IMR-90 (cell line): ENCODE results near the gene CD84. TPM values are rescaled to one million over a fixed set of nuclear protein-coding genes. Genes with fewer than 3 reads are reported as not detected.

Experiments used
- ATAC-seq: fragments of 200-7000 bp; cut with Tn5 transposase; 2 replicates; pipeline ENCODE4 v1.9.1; 2020; ENCODE audit warnings: low read depth, mild to moderate bottlenecking, moderate library complexity
- BruUV-seq: library from RNA; stranded (reverse); fragments of 400-500 nt; replicated peaks from 2 replicates; lab custom pipeline; 2021; lab: Mats Ljungman, UMichigan
- CTCF ChIA-PET: fragments of 300-600 bp; formaldehyde crosslinking; extraction: SDS; loops from one replicate; lab custom pipeline; 2021; ENCODE audit warnings: antibody characterized with exemption; lab: Yijun Ruan, JAX
- POLR2A ChIA-PET: fragments of 300-600 bp; sonication (Branson Sonifier 250); formaldehyde crosslinking; loops from one replicate; lab custom pipeline; 2022; ENCODE audit warnings: antibody characterized with exemption; ENCODE audit not compliant: unreplicated experiment; lab: Charles Lee
- DNase-seq: peaks from one replicate; pipeline ENCODE4 v3.0.0; 2013
- H2AFZ ChIP-seq: replicated peaks from 2 replicates; pipeline ENCODE3; 2013; ENCODE audit warnings: low read length, mild to moderate bottlenecking; ENCODE audit not compliant: poor library complexity
- H2AK5ac ChIP-seq: 2 replicates; pipeline ENCODE4 v1.6.1; 2013; ENCODE audit warnings: low read depth, low read length, inconsistent platforms
- H2AK9ac ChIP-seq: replicated peaks from 2 replicates; pipeline ENCODE3; 2013; ENCODE audit warnings: mild to moderate bottlenecking, low read depth, low read length, moderate library complexity; ENCODE audit not compliant: poor library complexity
- H2BK120ac ChIP-seq: 2 replicates; pipeline ENCODE4 v1.6.1; 2013; ENCODE audit warnings: low read depth, low read length, inconsistent platforms
- H2BK15ac ChIP-seq: 3 replicates; pipeline ENCODE4 v1.6.1; 2013; ENCODE audit warnings: low read depth, low read length, inconsistent platforms
- H2BK20ac ChIP-seq: 2 replicates; pipeline ENCODE4 v1.6.1; 2013; ENCODE audit warnings: low read depth, mild to moderate bottlenecking, inconsistent platforms, low read length, moderate library complexity
- H2BK5ac ChIP-seq: 2 replicates; pipeline ENCODE4 v1.6.1; 2013; ENCODE audit warnings: mild to moderate bottlenecking, low read depth, low read length, inconsistent platforms; ENCODE audit not compliant: poor library complexity, severe bottlenecking
- H3K14ac ChIP-seq: replicated peaks from 2 replicates; pipeline ENCODE4 v1.6.1; 2013; ENCODE audit warnings: low read depth, low read length, inconsistent platforms
- H3K18ac ChIP-seq: 2 replicates; pipeline ENCODE4 v1.6.1; 2013; ENCODE audit warnings: low read depth, low read length, control low read depth
- H3K23ac ChIP-seq: 2 replicates; pipeline ENCODE4 v1.6.1; 2013; ENCODE audit warnings: low read depth, low read length, inconsistent platforms
- H3K27ac ChIP-seq: 2 replicates; pipeline ENCODE4 v1.5.1; 2013; ENCODE audit warnings: mild to moderate bottlenecking, control low read depth, low read length; ENCODE audit not compliant: insufficient read depth
- H3K27me3 ChIP-seq: 2 replicates; pipeline ENCODE4 v1.6.1; 2013; ENCODE audit warnings: low read length; ENCODE audit not compliant: control insufficient read depth, insufficient read depth
- H3K36me3 ChIP-seq: 2 replicates; pipeline ENCODE4 v1.6.1; 2013; ENCODE audit warnings: low read length, mixed read lengths; ENCODE audit not compliant: control insufficient read depth, insufficient read depth
- H3K4ac ChIP-seq: 2 replicates; pipeline ENCODE4 v1.6.1; 2013; ENCODE audit warnings: low read depth, low read length, inconsistent platforms
- H3K4me1 ChIP-seq: 2 replicates; pipeline ENCODE4 v1.6.1; 2013; ENCODE audit warnings: low read length, mixed read lengths; ENCODE audit not compliant: control insufficient read depth, insufficient read depth
- H3K4me2 ChIP-seq: 2 replicates; pipeline ENCODE4 v1.6.1; 2013; ENCODE audit warnings: low read depth, mild to moderate bottlenecking, control low read depth, low read length, moderate library complexity
- H3K4me3 ChIP-seq: 2 replicates; pipeline ENCODE4 v1.5.1; 2013; ENCODE audit warnings: low read depth, mild to moderate bottlenecking, control low read depth, low read length, moderate library complexity; ENCODE audit not compliant: insufficient read depth
- H3K56ac ChIP-seq: 2 replicates; pipeline ENCODE4 v1.6.1; 2013; ENCODE audit warnings: low read length, inconsistent platforms; ENCODE audit not compliant: insufficient read depth; ENCODE audit errors: extremely low read depth
- H3K79me1 ChIP-seq, 2 experiments: 2 replicates each; pipeline ENCODE4 v1.6.1; 2013; ENCODE audit warnings: low read length in 2 of 2, inconsistent platforms in 1 of 2, low read depth in 1 of 2
- H3K9ac ChIP-seq: 2 replicates; pipeline ENCODE4 v1.6.1; 2013; ENCODE audit warnings: low read depth, low read length, control low read depth
- H3K9me1 ChIP-seq: 2 replicates; pipeline ENCODE4 v1.6.1; 2013; ENCODE audit warnings: low read length, inconsistent platforms; ENCODE audit not compliant: insufficient read depth
- H3K9me3 ChIP-seq: 2 replicates; pipeline ENCODE4 v1.6.1; 2013; ENCODE audit warnings: low read length; ENCODE audit not compliant: control insufficient read depth, insufficient read depth
- H4K20me1 ChIP-seq: 2 replicates; pipeline ENCODE4 v1.6.1; 2013; ENCODE audit warnings: low read length, inconsistent platforms; ENCODE audit not compliant: insufficient read depth
- H4K5ac ChIP-seq: 2 replicates; pipeline ENCODE4 v1.6.1; 2013; ENCODE audit warnings: mild to moderate bottlenecking, low read depth, low read length, control low read depth
- H4K8ac ChIP-seq, 2 experiments: 2 replicates each; pipeline ENCODE4 v1.6.1; 2013; ENCODE audit warnings: low read depth in 2 of 2, low read length in 2 of 2, control low read depth in 1 of 2, inconsistent platforms in 1 of 2
- H4K91ac ChIP-seq: 2 replicates; pipeline ENCODE4 v1.6.1; 2013; ENCODE audit warnings: low read depth, low read length, inconsistent platforms; ENCODE audit not compliant: insufficient read depth
- BHLHE40 ChIP-seq: fragments of 150-350 bp; IDR thresholded peaks from 2 replicates; pipeline ENCODE4 v1.6.1; 2016; ENCODE audit warnings: mild to moderate bottlenecking, low read depth, low read length
- NFE2L2 ChIP-seq: fragments of 150-350 bp; IDR thresholded peaks from 2 replicates; pipeline ENCODE4 v1.6.1; 2016; ENCODE audit warnings: low read depth, mild to moderate bottlenecking, low read length
- POLR2A ChIP-seq: IDR thresholded peaks from 2 replicates; pipeline ENCODE4 v1.6.1; 2012; ENCODE audit warnings: mild to moderate bottlenecking, low read depth, low read length
- RCOR1 ChIP-seq: IDR thresholded peaks from 2 replicates; pipeline ENCODE4 v1.6.1; 2012; ENCODE audit warnings: mild to moderate bottlenecking, low read length, improper control_type of control experiment; ENCODE audit not compliant: insufficient replicate concordance
- SMC3 ChIP-seq: fragments of 150-350 bp; IDR thresholded peaks from 2 replicates; pipeline ENCODE4 v1.6.1; 2016; ENCODE audit warnings: low read depth, mild to moderate bottlenecking, antibody characterized with exemption, low read length, moderate library complexity
- WGBS, 2 experiments: methylation state at CpG; one replicate each; pipeline versions ENCODE4 v1.1.5 to v1.1.7; 2013; ENCODE audit warnings: missing lambda C conversion rate in 2 of 2; ENCODE audit not compliant: insufficient read length in 1 of 2; ENCODE audit errors: extremely low coverage in 2 of 2; 5-methylcytosine and 5-hydroxymethylcytosine counted together
- dilution Hi-C: fragments of 300-500 bp; cut with HindIII; formaldehyde crosslinking; loops from one replicate; pipeline ENCODE4 v1.14.3; 2018; ENCODE audit warnings: low sequenced_read_pairs; ENCODE audit not compliant: unreplicated experiment
- in situ Hi-C: fragments of 300-500 bp; cut with MboI; formaldehyde crosslinking; loops from 3 replicates; pipeline ENCODE4 v1.14.3; 2019; ENCODE audit warnings: low sequenced_read_pairs, inconsistent platforms, mixed read lengths
- intact Hi-C: fragments of 100-400 bp; cut with micrococcal nuclease; formaldehyde crosslinking; loops from 2 replicates; pipeline ENCODE4 v1.10.0; 2022
- polyA plus RNA-seq, 3 experiments: library from polyadenylated mRNA; depleted of rRNA; stranded (reverse); fragments of >200 nt; gene quantifications; 2 replicates each; pipeline ENCODE4 v1.2.3, GENCODE V29; 2012; ENCODE audit warnings: low replicate concordance in 1 of 3
- total RNA-seq: library from RNA; depleted of rRNA; stranded (reverse); fragments of >200 nt; gene quantifications from 2 replicates; pipeline ENCODE4 v1.2.3, GENCODE V29; 2012

Gene CD84
- total and polyA plus RNA-seq, 2 of the 4 experiments (the other 2 are of a cell fraction): not detected

DNA sequence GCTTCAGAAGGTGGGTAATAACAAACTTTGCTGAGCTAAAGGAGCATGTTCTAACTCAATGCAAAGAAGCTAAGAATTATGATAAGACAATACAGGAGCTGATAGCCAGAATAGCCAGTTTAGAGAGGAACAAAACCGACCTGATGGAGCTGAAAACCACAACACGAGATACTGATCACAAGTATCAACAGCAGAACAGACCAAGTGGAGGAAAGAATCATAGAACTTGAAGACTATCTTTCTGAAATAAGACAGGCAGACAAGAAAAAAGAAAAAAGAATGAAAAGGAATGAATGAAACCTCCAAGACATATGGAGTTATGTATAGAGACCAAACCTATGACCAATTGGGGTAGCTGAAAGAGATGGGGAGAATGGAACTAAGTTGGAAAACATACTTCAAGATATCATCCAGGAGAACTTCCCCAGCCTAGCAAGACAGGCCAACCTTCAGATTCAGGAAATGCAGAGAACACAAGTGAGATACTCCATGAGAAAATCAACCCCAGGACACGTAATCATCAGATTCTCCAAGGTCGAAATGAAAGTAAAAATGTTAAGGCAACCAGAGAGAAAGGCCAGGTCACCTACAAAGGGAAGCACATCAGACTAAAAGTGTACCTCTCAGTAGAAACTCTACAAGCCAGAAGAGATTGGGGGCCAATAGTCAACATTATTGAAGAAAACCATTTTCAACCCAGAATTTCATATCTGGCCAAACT, 20.5 kb downstream of the CD84 start:
- Histone ChIP-seq H3K4me1 (no peaks in the 10 kb centered on the region), H4K20me1 (no peaks in the 10 kb centered on the region), H4K91ac (no peak overlapping the region), H3K9me1 (no peaks in the 10 kb centered on the region), H2AK5ac (no peak overlapping the region), H3K4me3 (no peak overlapping the region), H4K5ac (no peak overlapping the region), H2AK9ac (no peak overlapping the region), H3K4me2 (no peak overlapping the region), H4K8ac (no peak overlapping the region), H2BK15ac (no peak overlapping the region), H2BK5ac (no peak overlapping the region), H3K36me3 (no peaks in the 10 kb centered on the region), H2BK120ac (no peak overlapping the region), H3K27ac (no peak overlapping the region), H2AFZ (no peak overlapping the region), H3K23ac (no peak overlapping the region), H2BK20ac (no peak overlapping the region), H3K9me3 (no peaks in the 10 kb centered on the region), H3K4ac (no peak overlapping the region), H3K14ac (no peak overlapping the region), H3K27me3 (no peaks in the 10 kb centered on the region), H3K79me1 (no peaks in the 10 kb centered on the region), H3K9ac (no peak overlapping the region), H3K18ac (no peak overlapping the region), H3K56ac (no peak overlapping the region)
- ChIA-PET POLR2A (no interaction called here), CTCF (no interaction called here)
- no CpG with 5 or more reads among the region's 4 CpGs for WGBS, 2 experiments
- TF ChIP-seq RCOR1 (no peak), SMC3 (no peak), NFE2L2 (no peak), BHLHE40 (no peak), POLR2A (no peak)
- intact Hi-C loops (no loop called here), in situ Hi-C loops (no loop called here), dilution Hi-C loops (no loop called here)
- BruUV-seq: no TSS peak
- no peak for ATAC-seq
- DNase-seq: no peak
